ENCODE data around the gene CASP10. TPM values are rescaled to one million over a fixed set of nuclear protein-coding genes. Genes with fewer than 3 reads are reported as not detected.

CASP10 gene
- total and polyA plus RNA-seq, 2 donors (not counting 1 experiment from before 2014, with no cell fraction given), result 16.0 to 34.3 TPM

DNA sequence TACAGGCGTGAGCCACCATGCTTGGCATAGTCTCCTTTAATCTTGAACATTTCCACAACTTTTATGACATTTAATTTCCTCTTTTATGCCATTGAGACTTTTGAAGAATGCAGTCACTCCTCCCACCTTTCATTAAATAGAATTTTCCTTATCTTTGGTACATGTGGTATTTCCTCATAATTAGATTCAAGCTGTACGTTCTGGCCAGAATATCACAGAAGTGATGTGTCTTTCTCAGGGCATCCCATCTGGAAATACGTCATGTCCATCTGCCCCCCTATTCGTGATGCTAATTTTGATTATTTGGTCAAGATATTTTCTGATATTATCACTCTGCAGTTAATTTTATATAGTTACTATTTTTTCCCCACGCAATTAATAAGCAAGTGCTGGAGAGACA lies 16.9 kb downstream of the CASP10 start:
- H3K4me3 ChIP-seq (ENCODE audit: control extremely low read depth in 1 of 5, extremely low read depth in 1 of 5, insufficient read depth in 1 of 5, low read depth in 2 of 5, low read length in 4 of 5), result no peak overlapping the region
- H3K27me3 ChIP-seq (replicated peaks in 1 of 4; ENCODE audit: control extremely low read depth in 1 of 4, control insufficient read depth in 3 of 4, insufficient read depth in 4 of 4, low read length in 3 of 4), result no peaks in the 10 kb centered on the region
- H3K36me3 ChIP-seq (replicated peaks in 1 of 2; ENCODE audit: control extremely low read depth in 1 of 2, control insufficient read depth in 1 of 2, extremely low read depth in 1 of 2, insufficient read depth in 2 of 2, low read length in 1 of 2), result peaks cover 6 to 60% of the 10 kb centered on the region in 2 experiments
- ChIA-PET CTCF (no interaction called here), POLR2A (no interaction called here)
- peaks cover 0 to 4% (median 0%) of the 10 kb centered on the region in 3 donors for H3K9me3 ChIP-seq (ENCODE audit: control extremely low read depth in 1 of 3, control insufficient read depth in 2 of 3, insufficient read depth in 1 of 3, low read length in 2 of 3)
- H3K9ac ChIP-seq (ENCODE audit: low read length), result no peak overlapping the region
- H3K79me2 ChIP-seq (ENCODE audit: control insufficient read depth, insufficient read depth, low read length), result peaks cover 26% of the 10 kb centered on the region
- Mint-ChIP-seq H3K4me3 (no peak overlapping the region), H3K9me3 (ENCODE audit: insufficient read depth) (no peaks in the 10 kb centered on the region), H3K4me1 (peaks cover 30% of the 10 kb centered on the region), H3K27me3 (no peaks in the 10 kb centered on the region), H3K27ac (no peak overlapping the region)
- peaks cover 12% of the 10 kb centered on the region for H4K20me1 ChIP-seq (ENCODE audit: control insufficient read depth, insufficient read depth, low read length, poor library complexity, severe bottlenecking)
- 100% methylated on average over 1 of the region's 5 CpGs for WGBS (ENCODE audit: insufficient coverage)
- H3K4me2 ChIP-seq (replicated peaks; ENCODE audit: low read depth, low read length, poor library complexity, severe bottlenecking), result no peak overlapping the region
- no peak overlapping the region for H3K27ac ChIP-seq (ENCODE audit: low read length in 2 of 2)
- TF ChIP-seq EZH2 (IDR thresholded peaks at IDR 0.05; ENCODE audit: borderline replicate concordance, insufficient read depth, low read depth, low read length, poor library complexity, severe bottlenecking), result no peak
- TF ChIP-seq, protein P1, sequence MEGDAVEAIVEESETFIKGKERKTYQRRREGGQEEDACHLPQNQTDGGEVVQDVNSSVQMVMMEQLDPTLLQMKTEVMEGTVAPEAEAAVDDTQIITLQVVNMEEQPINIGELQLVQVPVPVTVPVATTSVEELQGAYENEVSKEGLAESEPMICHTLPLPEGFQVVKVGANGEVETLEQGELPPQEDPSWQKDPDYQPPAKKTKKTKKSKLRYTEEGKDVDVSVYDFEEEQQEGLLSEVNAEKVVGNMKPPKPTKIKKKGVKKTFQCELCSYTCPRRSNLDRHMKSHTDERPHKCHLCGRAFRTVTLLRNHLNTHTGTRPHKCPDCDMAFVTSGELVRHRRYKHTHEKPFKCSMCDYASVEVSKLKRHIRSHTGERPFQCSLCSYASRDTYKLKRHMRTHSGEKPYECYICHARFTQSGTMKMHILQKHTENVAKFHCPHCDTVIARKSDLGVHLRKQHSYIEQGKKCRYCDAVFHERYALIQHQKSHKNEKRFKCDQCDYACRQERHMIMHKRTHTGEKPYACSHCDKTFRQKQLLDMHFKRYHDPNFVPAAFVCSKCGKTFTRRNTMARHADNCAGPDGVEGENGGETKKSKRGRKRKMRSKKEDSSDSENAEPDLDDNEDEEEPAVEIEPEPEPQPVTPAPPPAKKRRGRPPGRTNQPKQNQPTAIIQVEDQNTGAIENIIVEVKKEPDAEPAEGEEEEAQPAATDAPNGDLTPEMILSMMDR (IDR thresholded peaks at IDR 0.05), result no peak
- ATAC-seq (ENCODE audit: low read depth) (no peak), DNase-seq (no peak)
- H2AFZ ChIP-seq (ENCODE audit: insufficient read depth, low read depth, low read length, poor library complexity, severe bottlenecking), result no peak overlapping the region
- intact Hi-C loops (cut with micrococcal nuclease), result loop anchor here (10.0 kb wide), 1 partner anchor 385 kb away; the partner anchor contains the start of gene BZW1
- H3K4me1 ChIP-seq (ENCODE audit: control insufficient read depth in 2 of 2, insufficient read depth in 2 of 2, low read length in 2 of 2), result peaks cover 18 to 25% of the 10 kb centered on the region in 2 donors

DNA sequence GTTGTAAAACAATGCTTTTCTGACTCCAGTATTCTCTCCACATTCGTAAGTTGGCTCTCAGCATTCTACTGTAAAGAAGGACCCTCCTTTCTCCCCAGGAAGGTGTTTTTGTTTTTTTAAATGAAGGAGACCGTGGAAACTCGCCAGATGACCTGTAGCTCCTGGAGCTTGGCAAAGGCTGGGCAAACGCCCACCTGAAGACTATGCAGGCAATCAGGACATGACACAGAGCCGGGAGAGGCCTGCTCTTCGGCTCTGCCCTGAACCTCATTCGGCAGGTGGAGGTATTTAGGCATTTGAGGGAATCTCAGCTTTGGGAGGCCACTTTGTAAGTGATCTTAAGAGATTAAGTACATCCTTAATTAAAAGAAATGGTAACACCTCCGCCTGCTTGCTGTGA lies 17.4 kb downstream of the CASP10 start:
- H3K36me3 ChIP-seq (replicated peaks in 1 of 2; ENCODE audit: control extremely low read depth in 1 of 2, control insufficient read depth in 1 of 2, extremely low read depth in 1 of 2, insufficient read depth in 2 of 2, low read length in 1 of 2), result peaks cover 6 to 59% of the 10 kb centered on the region in 2 experiments
- WGBS (ENCODE audit: insufficient coverage), result 93% methylated on average over 3 of the region's 8 CpGs
- no peak overlapping the region for H3K4me3 ChIP-seq (ENCODE audit: control extremely low read depth in 1 of 5, extremely low read depth in 1 of 5, insufficient read depth in 1 of 5, low read depth in 2 of 5, low read length in 4 of 5)
- ATAC-seq (ENCODE audit: low read depth), result no peak
- H3K4me1 ChIP-seq (ENCODE audit: control insufficient read depth in 2 of 2, insufficient read depth in 2 of 2, low read length in 2 of 2), result peaks cover 14 to 25% of the 10 kb centered on the region in 2 donors
- Mint-ChIP-seq H3K27me3 (no peaks in the 10 kb centered on the region), H3K27ac (no peak overlapping the region), H3K4me1 (peaks cover 30% of the 10 kb centered on the region), H3K4me3 (no peak overlapping the region), H3K9me3 (ENCODE audit: insufficient read depth) (no peaks in the 10 kb centered on the region)
- no peak overlapping the region for H2AFZ ChIP-seq (ENCODE audit: insufficient read depth, low read depth, low read length, poor library complexity, severe bottlenecking)
- ChIA-PET POLR2A (no interaction called here), CTCF (interaction anchor here (1.1 to 2.4 kb wide), 4 partner anchors 9 to 42 kb away, joined by 3 to 8 read pairs (median 4); no protein-coding TSS in a partner anchor)
- no peak overlapping the region for H3K27ac ChIP-seq (ENCODE audit: low read length in 2 of 2)
- no peak overlapping the region for H3K9ac ChIP-seq (ENCODE audit: low read length)
- peaks cover 26% of the 10 kb centered on the region for H3K79me2 ChIP-seq (ENCODE audit: control insufficient read depth, insufficient read depth, low read length)
- no peaks in the 10 kb centered on the region for H3K27me3 ChIP-seq (replicated peaks in 1 of 4; ENCODE audit: control extremely low read depth in 1 of 4, control insufficient read depth in 3 of 4, insufficient read depth in 4 of 4, low read length in 3 of 4)
- H3K9me3 ChIP-seq (ENCODE audit: control extremely low read depth in 1 of 3, control insufficient read depth in 2 of 3, insufficient read depth in 1 of 3, low read length in 2 of 3), result no peaks in the 10 kb centered on the region
- TF ChIP-seq EZH2 (IDR thresholded peaks at IDR 0.05; ENCODE audit: borderline replicate concordance, insufficient read depth, low read depth, low read length, poor library complexity, severe bottlenecking), result no peak
- TF ChIP-seq, protein P1 (IDR thresholded peaks at IDR 0.05), result no peak
- DNase-seq, result no peak
- intact Hi-C loops (cut with micrococcal nuclease), result loop anchor here (10.0 kb wide), 1 partner anchor 386 kb away; the partner anchor contains the start of gene BZW1
- peaks cover 9% of the 10 kb centered on the region for H4K20me1 ChIP-seq (ENCODE audit: control insufficient read depth, insufficient read depth, low read length, poor library complexity, severe bottlenecking)
- H3K4me2 ChIP-seq (replicated peaks; ENCODE audit: low read depth, low read length, poor library complexity, severe bottlenecking), result no peak overlapping the region
